ENCODE results near the gene MLKL.

The MLKL gene

GRCh38 chr16:74700438-74701225, at the start of gene MLKL:
TSS of gene MLKL (minus strand) at chr16:74700862. CDS start at chr16:74695757, 5,105 bp downstream.
- FAIRE-seq = no peak

- no peak for FAIRE-seq
These were observed 48.8 kb upstream of the MLKL start for GRCh38 chr16:74749291-74750055.

GRCh38 chr16:74748616-74749026, 48.0 kb upstream of the MLKL start:
- no peak for FAIRE-seq

- FAIRE-seq = no peak
These were observed 47.3 kb upstream of the MLKL start for GRCh38 chr16:74747716-74748615.

GRCh38 chr16:74745926-74746325, 45.3 kb upstream of the MLKL start:
- no peak for FAIRE-seq

GRCh38 chr16:74745109-74745615, 44.5 kb upstream of the MLKL start:
- no peak for FAIRE-seq

- FAIRE-seq = no peak
These were observed 43.9 kb upstream of the MLKL start for GRCh38 chr16:74744566-74744965.

GRCh38 chr16:74743668-74744299, 43.1 kb upstream of the MLKL start:
- no peak for FAIRE-seq

GRCh38 chr16:74743045-74743667, 42.5 kb upstream of the MLKL start:
- no peak for FAIRE-seq

GRCh38 chr16:74742051-74742481, 41.4 kb upstream of the MLKL start:
- no peak for FAIRE-seq

GRCh38 chr16:74740795-74741304, 40.2 kb upstream of the MLKL start:
- no peak for FAIRE-seq

GRCh38 chr16:74739275-74739674, 38.6 kb upstream of the MLKL start:
- no peak for FAIRE-seq

GRCh38 chr16:74738816-74739215, 38.2 kb upstream of the MLKL start:
- FAIRE-seq = no peak

GRCh38 chr16:74738113-74738541, 37.5 kb upstream of the MLKL start:
- no peak for FAIRE-seq

GRCh38 chr16:74737521-74737920, 36.9 kb upstream of the MLKL start:
- no peak for FAIRE-seq

GRCh38 chr16:74736531-74737157, 36.0 kb upstream of the MLKL start:
- FAIRE-seq = no peak

GRCh38 chr16:74735554-74735953, 34.9 kb upstream of the MLKL start:
- FAIRE-seq = no peak

- no peak for FAIRE-seq
These were observed 34.4 kb upstream of the MLKL start for GRCh38 chr16:74735162-74735452.

GRCh38 chr16:74734361-74735161, 33.9 kb upstream of the MLKL start:
- no peak for FAIRE-seq

- no peak for FAIRE-seq
These were observed 32.2 kb upstream of the MLKL start for GRCh38 chr16:74732707-74733350.
